ENCODE measurements around the gene SBF2.

DNA sequence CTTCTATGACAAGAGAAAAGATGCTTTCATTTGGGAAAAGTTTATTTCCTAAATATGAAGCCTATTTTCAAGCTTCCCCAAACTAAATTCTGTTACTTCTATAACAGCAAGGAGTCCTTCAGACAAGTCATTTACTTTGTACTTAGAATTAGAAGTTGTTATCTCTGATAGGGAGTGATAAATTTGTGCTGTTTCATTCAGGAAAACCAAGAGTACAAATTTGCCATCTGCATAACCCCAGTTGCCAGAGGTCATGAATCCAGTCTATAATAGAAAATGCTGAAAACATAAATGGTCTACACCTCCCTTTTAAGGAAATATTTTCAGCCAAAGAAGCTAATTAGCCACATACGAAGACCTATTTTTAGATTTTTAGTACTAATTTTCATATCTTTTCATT lies 61.3 kb downstream of the SBF2 start:
- TF ChIP-seq POLR2A (IDR thresholded peaks at IDR 0.05) (no peak), POLR2AphosphoS5 (IDR thresholded peaks at IDR 0.05) (no peak)
- TF ChIP-seq, protein P1, sequence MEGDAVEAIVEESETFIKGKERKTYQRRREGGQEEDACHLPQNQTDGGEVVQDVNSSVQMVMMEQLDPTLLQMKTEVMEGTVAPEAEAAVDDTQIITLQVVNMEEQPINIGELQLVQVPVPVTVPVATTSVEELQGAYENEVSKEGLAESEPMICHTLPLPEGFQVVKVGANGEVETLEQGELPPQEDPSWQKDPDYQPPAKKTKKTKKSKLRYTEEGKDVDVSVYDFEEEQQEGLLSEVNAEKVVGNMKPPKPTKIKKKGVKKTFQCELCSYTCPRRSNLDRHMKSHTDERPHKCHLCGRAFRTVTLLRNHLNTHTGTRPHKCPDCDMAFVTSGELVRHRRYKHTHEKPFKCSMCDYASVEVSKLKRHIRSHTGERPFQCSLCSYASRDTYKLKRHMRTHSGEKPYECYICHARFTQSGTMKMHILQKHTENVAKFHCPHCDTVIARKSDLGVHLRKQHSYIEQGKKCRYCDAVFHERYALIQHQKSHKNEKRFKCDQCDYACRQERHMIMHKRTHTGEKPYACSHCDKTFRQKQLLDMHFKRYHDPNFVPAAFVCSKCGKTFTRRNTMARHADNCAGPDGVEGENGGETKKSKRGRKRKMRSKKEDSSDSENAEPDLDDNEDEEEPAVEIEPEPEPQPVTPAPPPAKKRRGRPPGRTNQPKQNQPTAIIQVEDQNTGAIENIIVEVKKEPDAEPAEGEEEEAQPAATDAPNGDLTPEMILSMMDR (IDR thresholded peaks at IDR 0.05) = no peak
